GM18507 (cell line): ENCODE data around the gene ADGRL2.

Source experiments
- DNase-seq: peaks from one replicate; pipeline ENCODE4 v3.0.0; 2011; ENCODE audit warnings: low read depth; ENCODE audit not compliant: insufficient read length; ENCODE audit errors: extremely low spot score
- FAIRE-seq: peaks from 2 replicates; lab custom pipeline; 2011; peaks lifted over from hg19 to GRCh38; lab: Jason Lieb, UNC

Gene ADGRL2

DNA sequence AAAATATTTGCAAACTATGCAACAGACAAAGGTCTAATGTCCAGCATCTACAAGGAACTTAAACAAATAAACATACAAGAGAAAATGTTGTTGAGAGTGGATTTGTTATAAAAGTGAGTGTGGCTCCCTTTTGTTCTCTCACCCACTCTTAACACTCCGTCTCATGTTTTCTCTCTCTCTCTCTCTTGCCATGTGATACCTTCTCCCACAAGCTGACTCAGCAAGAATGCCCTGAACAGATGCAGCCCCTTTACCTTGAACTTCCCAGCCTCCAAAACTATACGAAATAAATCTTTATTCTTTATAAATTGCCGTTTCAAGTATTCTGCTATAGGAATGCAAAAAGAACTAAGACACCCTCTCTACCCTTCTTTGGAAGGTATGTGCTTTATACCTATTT, 234.1 kb downstream of the ADGRL2 start:
- no peak for DNase-seq
- no peak for FAIRE-seq
